AG04449 (cell line): ENCODE results near the gene ATXN7L2.

ENCODE experiments used
- CTCF ChIA-PET: fragments of 350-600 bp; formaldehyde crosslinking; extraction: SDS; loops from one replicate; lab custom pipeline; 2021; ENCODE audit warnings: antibody characterized with exemption; lab: Yijun Ruan, JAX
- POLR2A ChIA-PET: fragments of 400-600, 350-600 bp; formaldehyde crosslinking; extraction: SDS; loops from one replicate; lab custom pipeline; 2020; ENCODE audit warnings: antibody characterized with exemption, inconsistent platforms; lab: Yijun Ruan, JAX
- DNase-seq: peaks from one replicate; pipeline ENCODE4 v3.0.0-alpha.2; 2010; ENCODE audit warnings: low read depth, low spot score
- H3K4me3 ChIP-seq: 2 replicates; pipeline ENCODE4 v1.5.1; 2011; ENCODE audit warnings: low read depth, mild to moderate bottlenecking, control low read depth, low read length
- TF ChIP-seq, protein P1 (sequence below): IDR thresholded peaks from one replicate; pipeline ENCODE4 v1.5.1; 2011; ENCODE audit warnings: mild to moderate bottlenecking, moderate library complexity, low read length, control low read depth, inconsistent platforms; ENCODE audit not compliant: insufficient read depth; ENCODE audit errors: missing control alignments

Gene ATXN7L2

GRCh38 chr1:109502364-109502851, 18.7 kb downstream of the ATXN7L2 start:
- CTCF ChIA-PET = interaction anchor here (1.2 to 43.1 kb wide), 4 partner anchors 7 to 47 kb away, joined by 3 to 2790 read pairs (median 657); partner anchors contain the start of genes AMIGO1, ATXN7L2, CYB561D1 and GNAI3
- no peak for DNase-seq
- TF ChIP-seq, protein P1, sequence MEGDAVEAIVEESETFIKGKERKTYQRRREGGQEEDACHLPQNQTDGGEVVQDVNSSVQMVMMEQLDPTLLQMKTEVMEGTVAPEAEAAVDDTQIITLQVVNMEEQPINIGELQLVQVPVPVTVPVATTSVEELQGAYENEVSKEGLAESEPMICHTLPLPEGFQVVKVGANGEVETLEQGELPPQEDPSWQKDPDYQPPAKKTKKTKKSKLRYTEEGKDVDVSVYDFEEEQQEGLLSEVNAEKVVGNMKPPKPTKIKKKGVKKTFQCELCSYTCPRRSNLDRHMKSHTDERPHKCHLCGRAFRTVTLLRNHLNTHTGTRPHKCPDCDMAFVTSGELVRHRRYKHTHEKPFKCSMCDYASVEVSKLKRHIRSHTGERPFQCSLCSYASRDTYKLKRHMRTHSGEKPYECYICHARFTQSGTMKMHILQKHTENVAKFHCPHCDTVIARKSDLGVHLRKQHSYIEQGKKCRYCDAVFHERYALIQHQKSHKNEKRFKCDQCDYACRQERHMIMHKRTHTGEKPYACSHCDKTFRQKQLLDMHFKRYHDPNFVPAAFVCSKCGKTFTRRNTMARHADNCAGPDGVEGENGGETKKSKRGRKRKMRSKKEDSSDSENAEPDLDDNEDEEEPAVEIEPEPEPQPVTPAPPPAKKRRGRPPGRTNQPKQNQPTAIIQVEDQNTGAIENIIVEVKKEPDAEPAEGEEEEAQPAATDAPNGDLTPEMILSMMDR = no peak
- POLR2A ChIA-PET = no interaction called here
- no peak overlapping the region for H3K4me3 ChIP-seq

- TF ChIP-seq, protein P1 = no peak
- no peak overlapping the region for H3K4me3 ChIP-seq
- ChIA-PET CTCF (interaction anchor here (24.0 to 43.1 kb wide), 3 partner anchors 5 to 30 kb away, joined by 657 to 2790 read pairs (median 657); partner anchors contain the start of genes AMIGO1, ATXN7L2, CYB561D1 and GPR61), POLR2A (interaction anchor here (1.1 kb wide), 1 partner anchor 13 kb away, joined by 4 read pairs; no protein-coding TSS in a partner anchor)
- DNase-seq = no peak
Observed at GRCh38 chr1:109503935-109504334, 20.2 kb downstream of the ATXN7L2 start.

GRCh38 chr1:109504974-109505373, 21.3 kb downstream of the ATXN7L2 start:
- ChIA-PET CTCF (interaction anchor here (0.7 to 43.1 kb wide), 4 partner anchors 4 to 304 kb away, joined by 3 to 2790 read pairs (median 657); partner anchors contain the start of genes AMIGO1, ATXN7L2, CYB561D1 and GPR61), POLR2A (no interaction called here)
- no peak overlapping the region for H3K4me3 ChIP-seq
- TF ChIP-seq, protein P1 = no peak
- no peak for DNase-seq

GRCh38 chr1:109508001-109508872, 24.5 kb downstream of the ATXN7L2 start:
- DNase-seq = no peak
- no peak overlapping the region for H3K4me3 ChIP-seq
- TF ChIP-seq, protein P1 = no peak
- CTCF ChIA-PET = interaction anchor here (24.0 to 43.1 kb wide), 2 partner anchors 14 to 26 kb away, joined by 657 to 2790 read pairs; partner anchors contain the start of genes ATXN7L2, CYB561D1 and GPR61
- POLR2A ChIA-PET = no interaction called here

GRCh38 chr1:109508873-109509175, 25.1 kb downstream of the ATXN7L2 start:
- TF ChIP-seq, protein P1 = no peak
- DNase-seq = no peak
- H3K4me3 ChIP-seq = peak overlapping the region; percentile 67
- ChIA-PET CTCF (interaction anchor here (24.0 to 43.1 kb wide), 2 partner anchors 14 to 25 kb away, joined by 657 to 2790 read pairs; partner anchors contain the start of genes ATXN7L2, CYB561D1 and GPR61), POLR2A (no interaction called here)
